NCI-H345 (cell line): ENCODE data around the gene SPIN1.

Experiments used
- DNase-seq: peaks from one replicate; lab custom pipeline; 2025; lab: John Stamatoyannopoulos, UW

SPIN1 gene

GRCh38 chr9:88436379-88436778 lies 48.1 kb downstream of the SPIN1 start:
- no peak for DNase-seq

GRCh38 chr9:88437210-88438146 lies 49.2 kb downstream of the SPIN1 start:
- DNase-seq, result no peak

DNA sequence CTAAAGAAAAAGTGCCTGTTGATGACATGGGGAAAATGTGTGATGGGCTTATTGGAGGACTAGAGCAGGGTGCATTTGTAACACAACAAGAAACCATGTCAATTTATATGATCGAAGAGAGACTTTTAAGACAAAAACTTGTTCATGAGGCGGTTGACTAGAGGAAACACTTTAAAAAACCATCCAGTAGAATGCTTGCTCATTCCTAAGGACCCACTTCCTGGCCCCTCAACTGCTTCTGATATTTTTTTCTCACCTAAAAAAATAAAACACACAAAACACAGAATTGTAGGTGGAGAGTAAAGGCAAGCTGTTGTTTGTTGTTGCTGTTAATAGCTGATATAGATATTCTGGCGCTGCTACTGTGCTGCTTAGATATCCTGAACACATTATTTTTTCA lies 50.6 kb downstream of the SPIN1 start:
- no peak for DNase-seq

GRCh38 chr9:88441301-88442007 lies 53.2 kb downstream of the SPIN1 start:
- no peak for DNase-seq

DNA sequence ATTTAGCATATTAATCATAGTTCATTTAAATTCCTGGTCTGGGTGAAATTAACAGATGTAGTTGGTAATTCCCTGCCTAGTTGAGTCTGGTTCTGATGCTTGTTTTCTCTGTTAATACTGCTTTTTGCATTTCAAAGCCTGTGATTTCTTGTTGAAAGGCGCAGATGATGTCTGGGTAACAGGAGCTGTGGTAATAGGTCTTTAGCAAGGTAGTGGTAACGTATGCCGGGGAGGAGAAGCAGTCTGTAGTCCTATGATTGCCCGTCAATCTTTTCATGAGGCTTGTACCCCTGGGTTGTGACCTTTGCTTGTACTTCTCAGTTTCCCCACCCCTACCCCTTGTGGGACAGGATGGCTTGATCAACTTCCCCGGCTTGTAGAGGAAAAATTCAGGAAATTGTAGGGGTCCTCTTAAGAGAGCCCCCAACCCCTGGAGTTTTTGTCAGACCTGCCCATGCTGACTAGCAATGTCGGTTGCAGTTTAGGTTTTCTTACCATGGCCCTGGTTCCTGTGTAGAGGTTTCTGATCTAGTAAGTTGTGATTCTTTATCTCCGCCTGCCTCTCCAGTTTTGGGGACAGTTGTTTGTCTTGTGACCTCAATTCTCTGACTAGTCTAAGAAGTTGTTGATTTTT lies 55.4 kb downstream of the SPIN1 start:
- DNase-seq, result no peak

- DNase-seq, result no peak
Observed at GRCh38 chr9:88446728-88447127, 58.5 kb downstream of the SPIN1 start.

GRCh38 chr9:88447431-88447830 lies 59.2 kb downstream of the SPIN1 start:
- no peak for DNase-seq

DNA sequence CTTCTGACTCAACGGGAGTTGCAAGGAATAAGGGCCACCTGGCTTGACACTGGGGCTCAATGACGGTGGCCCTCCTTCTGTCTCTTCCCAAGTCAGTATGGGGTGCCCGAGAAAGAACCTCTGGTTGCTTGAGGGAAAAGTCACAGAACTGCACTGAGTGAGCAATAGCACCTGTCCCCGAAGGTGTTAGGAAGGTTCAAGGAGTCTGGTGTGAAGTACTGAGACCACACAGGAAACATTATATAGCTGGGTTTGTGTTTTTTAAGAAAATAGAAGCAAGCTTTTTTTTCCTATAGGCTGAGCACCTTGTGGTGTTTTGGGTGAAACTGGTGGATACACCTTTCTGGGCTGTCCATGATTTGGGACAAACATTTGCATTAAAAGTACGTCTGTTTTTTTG lies 62.9 kb downstream of the SPIN1 start:
- no peak for DNase-seq

- no peak for DNase-seq
Observed at GRCh38 chr9:88458716-88459465, 70.6 kb downstream of the SPIN1 start.

- DNase-seq, result no peak
Observed at GRCh38 chr9:88460587-88461332, 72.5 kb downstream of the SPIN1 start.

DNA sequence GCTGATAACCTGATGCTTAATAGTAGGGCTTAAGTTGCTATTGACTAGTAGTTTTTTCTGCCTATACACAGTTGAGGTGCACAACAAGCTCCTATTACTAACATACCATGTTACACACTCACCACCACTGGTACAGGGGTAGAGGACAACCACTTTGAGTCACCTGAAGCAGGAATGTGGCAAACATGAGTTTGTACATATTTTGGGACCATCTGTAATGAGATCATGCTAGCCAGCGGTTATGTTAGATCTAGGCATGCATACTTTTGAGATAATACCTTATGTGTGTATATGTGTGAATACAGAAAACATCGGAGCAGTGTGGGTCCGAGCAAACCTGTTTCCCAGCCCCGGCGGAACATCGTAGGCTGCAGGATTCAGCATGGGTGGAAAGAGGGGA lies 73.9 kb downstream of the SPIN1 start:
- DNase-seq, result no peak

- DNase-seq, result no peak
Observed at GRCh38 chr9:88464851-88465250, 76.6 kb downstream of the SPIN1 start.

DNA sequence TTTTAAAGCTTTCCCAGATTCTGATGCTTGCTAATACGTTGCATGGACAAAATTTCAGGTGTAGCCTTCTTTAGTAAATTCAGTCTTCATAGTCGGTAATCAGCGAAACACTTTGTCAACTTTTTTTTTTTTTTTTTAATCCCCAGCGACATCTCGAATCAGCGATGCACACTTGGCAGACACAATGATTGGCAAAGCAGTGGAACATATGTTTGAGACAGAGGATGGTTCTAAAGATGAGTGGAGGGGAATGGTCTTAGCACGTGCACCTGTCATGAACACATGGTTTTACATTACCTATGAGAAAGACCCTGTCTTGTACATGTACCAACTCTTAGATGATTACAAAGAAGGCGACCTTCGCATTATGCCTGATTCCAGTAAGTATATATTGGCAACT lies 80.0 kb downstream of the SPIN1 start:
- no peak for DNase-seq

- peak; percentile 60 for DNase-seq
Observed at GRCh38 chr9:88476491-88477271, 88.4 kb downstream of the SPIN1 start.

DNA sequence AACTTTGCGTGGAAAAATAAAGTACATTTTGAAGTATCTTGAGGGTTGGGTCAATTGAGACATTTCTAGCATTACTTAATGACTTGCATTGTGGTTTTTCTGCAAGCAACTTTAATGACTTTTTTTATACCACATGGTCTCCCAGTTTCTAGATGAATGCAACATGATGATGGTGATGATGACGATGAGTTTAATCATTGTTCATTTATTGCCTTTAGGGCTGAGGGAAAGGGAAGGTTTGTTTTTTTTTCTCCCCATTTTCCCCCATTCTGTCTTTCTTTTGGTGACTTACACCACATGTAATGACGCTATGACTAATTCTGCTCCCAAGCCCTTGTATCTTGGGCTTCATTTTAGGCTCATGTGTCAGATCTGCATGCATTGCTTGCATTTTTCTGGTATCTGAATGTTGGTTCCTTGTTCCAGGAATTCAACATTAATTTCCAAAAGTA lies 89.1 kb downstream of the SPIN1 start:
- DNase-seq, result no peak

DNA sequence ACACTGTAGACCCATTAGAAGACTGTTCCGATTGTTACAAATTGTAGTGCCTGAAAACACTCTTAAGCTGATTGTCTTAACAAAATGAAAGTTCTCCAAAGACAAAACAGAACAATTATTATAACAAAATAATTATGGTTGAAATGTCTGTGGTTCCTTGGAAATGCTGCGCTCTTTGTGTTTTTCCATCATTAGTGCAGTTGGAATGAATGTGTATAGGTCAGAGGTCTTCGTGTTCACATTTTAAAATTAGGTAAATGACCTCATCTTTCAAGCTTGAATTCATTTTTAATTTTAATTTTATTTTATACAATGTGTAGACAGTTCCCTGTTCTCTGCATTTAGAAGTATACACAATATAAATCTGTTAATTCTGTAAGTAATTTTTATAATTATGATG lies 90.0 kb downstream of the SPIN1 start:
- no peak for DNase-seq

- DNase-seq, result no peak
Observed at GRCh38 chr9:88481933-88482332, 93.7 kb downstream of the SPIN1 start.

GRCh38 chr9:88488166-88488565 lies 99.9 kb downstream of the SPIN1 start:
- DNase-seq, result no peak

GRCh38 chr9:88494983-88495721 lies 106.9 kb downstream of the SPIN1 start:
- no peak for DNase-seq

GRCh38 chr9:88497224-88497623 lies 109.0 kb downstream of the SPIN1 start:
- no peak for DNase-seq
